Pancreas (tissue), 10 donors: ENCODE results near the gene COIL. TPM values are rescaled to one million over a fixed set of nuclear protein-coding genes. Genes with fewer than 3 reads are reported as not detected.
"Not testable (repeated sequence)": the region's sequence is repeated elsewhere in the genome, so short reads cannot be mapped to it uniquely, and the experiment has no call there.

Experiments used
- ATAC-seq, 4 donors: fragments of 200-7000 bp; cut with Tn5 transposase; one replicate each; pipeline versions ENCODE4 v1.8.0 to v1.9.1; 2020; ENCODE audit warnings: mild to moderate bottlenecking in 4 of 4, moderate library complexity in 4 of 4
- DNase-seq, 6 donors: peaks; one replicate each; pipeline ENCODE4 v3.0.0-alpha.2; 2020
- FAIRE-seq: peaks from 2 replicates; lab custom pipeline; 2012; peaks lifted over from hg19 to GRCh38; lab: Jason Lieb, UNC
- H3K27ac ChIP-seq, 4 donors: fragments of 200-600 bp; sonication (generic); 1 replicate in 3 of 4; 2 replicates in 1 of 4; pipeline versions ENCODE4 v1.5.0 to v1.8.0; 2020
- H3K27me3 ChIP-seq, 4 donors: fragments of 200-600 bp; one replicate each; pipeline ENCODE4 v1.8.0; 2021
- H3K36me3 ChIP-seq, 3 donors: fragments of 200-600 bp; sonication (generic) in 1 of 3; one replicate each; pipeline versions ENCODE4 v1.5.0 to v1.8.0; 2020 to 2021
- H3K4me1 ChIP-seq, 3 donors: fragments of 200-600 bp; one replicate each; pipeline ENCODE4 v1.8.0; 2021
- H3K4me3 ChIP-seq, 4 donors: fragments of 200-600 bp; sonication (generic) in 2 of 4; one replicate each; pipeline versions ENCODE4 v1.5.0 to v1.8.0; 2020 to 2021
- H3K9me3 ChIP-seq, 4 donors: fragments of 200-600 bp; one replicate each; pipeline ENCODE4 v1.8.0; 2021
- CTCF ChIP-seq, 4 donors: fragments of 200-600 bp; sonication (generic) in 3 of 4; IDR thresholded peaks; one replicate each; pipeline versions ENCODE4 v1.5.0 to v1.8.0; 2021; ENCODE audit warnings: antibody characterized with exemption in 4 of 4
- WGBS, 2 donors: extraction: QIAGEN DNeasy Blood & Tissue Kit; methylation state at CpG; one replicate each; pipeline ENCODE4 v1.1.7; 2013; 5-methylcytosine and 5-hydroxymethylcytosine counted together
- intact Hi-C, 3 donors: fragments of 100-400 bp; cut with DNase I; formaldehyde crosslinking; loops; one replicate each; pipeline versions ENCODE4 v1.11.1 to v1.14.2; 2022
- polyA plus RNA-seq, 2 donors: library from polyadenylated mRNA; stranded (reverse); fragments of 200-250 nt; gene quantifications; one replicate each; pipeline ENCODE4 v1.2.3, GENCODE V29; 2013
- total RNA-seq, 6 donors: library from RNA; stranded (reverse); fragmentation: NEBNext Ultra II Directional in 4 of 6; extraction: Animal tissue kit (Norgen Biotek cat#: 25700) in 4 of 6; gene quantifications; one replicate each; pipeline versions ENCODE4 v1.2.1 to v1.2.4, GENCODE V29; 2021 to 2023
- donor health status: healthy with polysubstance abuse.
- donor health status: DM: no; HTN: no; CAD: no; lungs with moderate emphysema.
- donor health status: DM: no; HTN: no; CAD: no.
- donor health status: control.
- donor health status: control.
- donor health status: Bipolar disorder and iron deficiency.
- donor health status: DM: yes; HTN: yes; CAD: no.
- donor health status: DM: no; HTN: no; CAD: no.
- donor health status: DM: no; HTN: no; CAD: no.
- donor health status: DM: yes; HTN: yes; CAD: no.

Gene COIL
- total and polyA plus RNA-seq, 8 donors, result 3.6 to 8.6 (median 6.3) TPM

- ATAC-seq (no peak), FAIRE-seq (no peak), DNase-seq (no peak)
- H3K27me3 ChIP-seq, result no peaks in the 10 kb centered on the region
- H3K27ac ChIP-seq, result no peak overlapping the region
- no peaks in the 10 kb centered on the region for H3K9me3 ChIP-seq
- H3K4me3 ChIP-seq, result no peak overlapping the region
- intact Hi-C loops, result no loop called here
- WGBS, 2 donors, result 54 to 56% methylated on average over 1 of the region's 1 CpG
- H3K4me1 ChIP-seq, result no peaks in the 10 kb centered on the region
- peaks cover 0 to 49% (median 11%) of the 10 kb centered on the region in 3 donors for H3K36me3 ChIP-seq
- no peak for TF ChIP-seq CTCF (IDR thresholded peaks at IDR 0.05)
Observed at GRCh38 chr17:56947741-56948140, 13.1 kb downstream of the COIL start.

- FAIRE-seq (no peak), DNase-seq (no peak), ATAC-seq (no peak)
- intact Hi-C loops, result no loop called here
- Histone ChIP-seq H3K27ac (no peak overlapping the region), H3K4me1 (no peaks in the 10 kb centered on the region), H3K36me3 (peaks cover 0 to 57% (median 11%) of the 10 kb centered on the region in 3 donors), H3K9me3 (no peaks in the 10 kb centered on the region), H3K4me3 (no peak overlapping the region), H3K27me3 (no peaks in the 10 kb centered on the region)
- 90 to 97% methylated on average over 3 of the region's 3 CpGs for WGBS, 2 donors
- no peak for TF ChIP-seq CTCF (IDR thresholded peaks at IDR 0.05)
Observed at GRCh38 chr17:56945938-56946505, 14.8 kb downstream of the COIL start.

GRCh38 chr17:56943505-56944125 is 17.2 kb downstream of the COIL start:
- TF ChIP-seq CTCF (IDR thresholded peaks at IDR 0.05), result no peak
- FAIRE-seq (no peak), ATAC-seq (no peak), DNase-seq (no peak)
- intact Hi-C loops, result no loop called here
- H3K9me3 ChIP-seq, result no peaks in the 10 kb centered on the region
- no peak overlapping the region for H3K4me3 ChIP-seq
- H3K27me3 ChIP-seq, result no peaks in the 10 kb centered on the region
- 93% methylated on average over 10 of the region's 10 CpGs for WGBS, 2 donors
- peaks cover 0 to 43% (median 4%) of the 10 kb centered on the region in 3 donors for H3K36me3 ChIP-seq
- no peak overlapping the region for H3K27ac ChIP-seq
- H3K4me1 ChIP-seq, result no peaks in the 10 kb centered on the region

DNA sequence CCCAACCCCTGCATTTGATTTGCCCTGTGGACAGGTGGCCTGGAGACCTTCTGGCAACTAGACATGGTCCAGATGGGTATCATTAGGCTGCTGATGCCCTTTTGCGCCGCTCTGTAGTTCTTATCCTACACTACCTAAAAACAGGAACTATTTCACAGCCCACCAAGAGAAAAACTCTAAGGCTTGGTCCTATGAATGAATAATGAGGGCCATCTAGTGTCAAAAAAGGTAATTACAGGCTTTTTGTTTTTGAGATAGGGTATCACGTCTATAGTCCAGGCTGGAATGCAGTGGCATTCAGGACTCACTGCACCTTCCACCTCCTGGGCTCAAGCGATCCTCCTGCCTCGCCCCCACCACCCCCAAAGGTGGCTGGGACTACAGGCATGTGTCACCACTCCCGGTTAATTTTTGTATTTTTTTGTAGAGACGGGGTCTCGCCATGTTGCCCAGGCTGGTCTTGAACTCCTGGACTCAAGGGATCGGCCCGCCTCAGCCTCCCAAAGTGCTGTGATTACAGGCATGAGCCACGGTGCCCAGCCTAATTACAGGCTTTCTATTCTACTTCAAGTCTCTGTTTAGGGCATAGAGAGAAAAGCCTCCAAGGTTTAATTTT is 20.9 kb downstream of the COIL start:
- no peaks in the 10 kb centered on the region for H3K9me3 ChIP-seq
- no peaks in the 10 kb centered on the region for H3K27me3 ChIP-seq
- WGBS, 2 donors, result 39 to 40% methylated on average over 11 of the region's 11 CpGs
- intact Hi-C loops, result loop anchor here in 2 of 3 donors (5.0 to 10.0 kb wide), 2 partner anchors 125 to 128 kb away; no protein-coding TSS in a partner anchor
- ATAC-seq (peak; percentile 50 to 90 (median 86)), DNase-seq (no peak), FAIRE-seq (no peak)
- H3K27ac ChIP-seq, result no peak overlapping the region
- H3K4me1 ChIP-seq, result no peaks in the 10 kb centered on the region
- H3K4me3 ChIP-seq, result no peak overlapping the region
- H3K36me3 ChIP-seq, result peaks cover 0 to 30% (median 4%) of the 10 kb centered on the region in 3 donors
- peak; percentile 44 to 51 (median 48) for TF ChIP-seq CTCF (IDR thresholded peaks at IDR 0.05)

- not testable (repeated sequence) for ATAC-seq, H3K4me3 ChIP-seq, H3K9me3 ChIP-seq, FAIRE-seq, H3K4me1 ChIP-seq, H3K27ac ChIP-seq, H3K27me3 ChIP-seq, DNase-seq
- intact Hi-C loops, result loop anchor here in 2 of 3 donors (5.0 to 10.0 kb wide), 2 partner anchors 123 to 126 kb away; no protein-coding TSS in a partner anchor
- peaks cover 0 to 14% (median 5%) of the 10 kb centered on the region in 3 donors for H3K36me3 ChIP-seq
- 74 to 81% methylated on average over 5 of the region's 5 CpGs for WGBS, 2 donors
Observed at GRCh38 chr17:56938206-56938605, 22.6 kb downstream of the COIL start.
